HG03442 (cell line): ENCODE results near the gene SNTG2.
"Not testable (repeated sequence)": the region's sequence is repeated elsewhere in the genome, so short reads cannot be mapped to it uniquely, and the experiment has no call there.

ENCODE experiments used
- ATAC-seq: cut with Tn5 transposase; IDR thresholded peaks from one replicate; pipeline ENCODE4 v1.9.1; 2021; ENCODE audit warnings: mild to moderate bottlenecking, moderate library complexity; ENCODE audit not compliant: unreplicated experiment

SNTG2 gene

GRCh38 chr2:1088192-1088860, 137.7 kb downstream of the SNTG2 start:
- no peak for ATAC-seq

DNA sequence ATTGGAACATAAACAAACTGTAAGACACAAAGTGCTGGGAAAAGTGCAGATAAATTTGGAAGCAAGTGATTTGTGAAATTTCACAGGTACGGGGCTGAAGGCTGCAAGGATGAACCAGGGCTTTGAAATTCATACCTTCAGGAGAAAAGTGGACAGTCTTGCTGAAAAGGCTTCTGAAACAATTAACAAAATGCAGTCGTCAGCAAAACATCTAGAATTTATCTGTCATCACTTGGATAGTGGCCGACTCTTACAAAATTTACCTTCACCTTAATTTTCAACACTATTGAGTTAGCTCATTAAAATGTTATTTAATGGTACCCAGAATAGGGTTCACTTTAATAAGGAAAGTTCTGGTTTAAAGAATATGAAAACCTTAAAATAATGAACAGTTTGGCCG, 138.3 kb downstream of the SNTG2 start:
- no peak for ATAC-seq

- no peak for ATAC-seq
Measured at GRCh38 chr2:1091895-1092585, 141.4 kb downstream of the SNTG2 start.

GRCh38 chr2:1093668-1094067, 143.0 kb downstream of the SNTG2 start:
- not testable (repeated sequence) for ATAC-seq

DNA sequence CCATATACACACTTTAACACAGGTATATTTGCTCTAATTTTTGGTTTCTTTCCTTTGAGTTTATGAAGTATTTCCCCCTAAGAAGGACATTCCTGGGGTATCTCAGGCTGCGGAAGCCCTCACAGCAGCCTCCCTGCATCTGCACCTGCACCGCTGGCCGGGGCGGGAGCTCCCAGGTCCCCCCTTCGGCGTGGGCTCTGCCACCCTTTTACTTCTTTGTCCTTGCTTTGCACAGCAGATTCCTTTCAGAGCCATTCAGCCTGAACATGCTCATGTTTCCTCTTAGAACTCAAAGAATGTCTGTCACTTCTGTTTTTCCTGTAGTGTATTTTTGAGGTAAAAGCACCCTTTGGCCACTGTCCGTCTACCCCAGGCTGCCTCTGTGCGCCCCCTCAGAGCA, 146.5 kb downstream of the SNTG2 start:
- ATAC-seq, result no peak

- ATAC-seq, result no peak
Measured at GRCh38 chr2:1099418-1099817, 148.8 kb downstream of the SNTG2 start.

DNA sequence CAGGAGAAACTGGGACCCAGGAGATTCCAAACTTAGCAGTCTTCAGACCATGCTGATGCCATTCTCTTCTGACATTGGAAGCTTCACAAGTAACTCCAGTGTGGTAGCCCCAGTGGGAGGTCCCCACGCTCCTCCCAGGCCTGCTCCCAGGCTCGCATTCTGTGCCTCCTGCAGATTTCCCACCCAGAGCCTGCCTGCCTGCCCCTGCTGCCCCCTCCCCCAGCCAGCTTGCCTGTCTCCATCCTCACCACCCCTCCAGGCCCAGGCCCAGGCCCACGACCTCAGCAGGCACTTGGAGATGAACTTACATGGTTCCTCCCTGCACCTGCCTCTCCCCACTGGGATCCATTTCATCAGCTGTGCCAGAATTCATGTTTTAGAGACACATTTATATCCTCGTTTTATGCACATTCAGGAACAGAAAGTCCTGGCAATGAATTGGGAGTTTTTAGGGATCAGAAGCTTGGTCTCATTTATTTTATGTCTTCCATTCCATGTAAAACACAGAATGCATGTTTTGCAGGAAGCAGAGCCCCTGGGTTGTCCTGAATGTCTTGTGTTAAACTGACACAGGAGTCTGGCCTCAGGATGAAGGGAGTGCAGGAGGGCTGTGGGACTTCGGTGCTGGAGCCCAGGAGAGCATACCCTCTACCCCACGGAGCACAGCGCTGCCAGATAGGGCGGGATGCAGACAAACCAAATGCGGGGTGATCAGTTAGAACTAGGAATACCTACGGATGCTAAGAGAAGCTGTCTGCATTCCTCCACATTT, 150.5 kb downstream of the SNTG2 start:
- no peak for ATAC-seq

- no peak for ATAC-seq
Measured at GRCh38 chr2:1101982-1102590, 151.4 kb downstream of the SNTG2 start.

- ATAC-seq, result no peak
Measured at GRCh38 chr2:1104364-1104763, 153.7 kb downstream of the SNTG2 start.

DNA sequence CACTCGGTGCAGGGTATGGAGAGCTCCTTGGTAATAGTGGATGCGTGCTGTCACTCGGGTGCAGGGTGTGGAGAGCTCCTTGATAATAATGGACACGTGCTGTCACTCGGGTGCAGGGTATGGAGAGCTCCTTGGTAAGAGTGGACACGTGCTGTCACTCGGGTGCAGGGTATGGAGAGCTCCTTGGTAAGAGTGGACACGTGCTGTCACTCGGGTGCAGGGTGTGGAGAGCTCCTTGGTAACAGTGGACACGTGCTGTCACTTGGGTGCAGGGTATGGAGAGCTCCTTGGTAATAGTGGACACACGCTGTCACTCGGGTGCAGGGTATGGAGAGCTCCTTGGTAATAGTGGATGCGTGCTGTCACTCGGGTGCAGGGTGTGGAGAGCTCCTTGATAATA, 155.7 kb downstream of the SNTG2 start:
- ATAC-seq, result not testable (repeated sequence)

DNA sequence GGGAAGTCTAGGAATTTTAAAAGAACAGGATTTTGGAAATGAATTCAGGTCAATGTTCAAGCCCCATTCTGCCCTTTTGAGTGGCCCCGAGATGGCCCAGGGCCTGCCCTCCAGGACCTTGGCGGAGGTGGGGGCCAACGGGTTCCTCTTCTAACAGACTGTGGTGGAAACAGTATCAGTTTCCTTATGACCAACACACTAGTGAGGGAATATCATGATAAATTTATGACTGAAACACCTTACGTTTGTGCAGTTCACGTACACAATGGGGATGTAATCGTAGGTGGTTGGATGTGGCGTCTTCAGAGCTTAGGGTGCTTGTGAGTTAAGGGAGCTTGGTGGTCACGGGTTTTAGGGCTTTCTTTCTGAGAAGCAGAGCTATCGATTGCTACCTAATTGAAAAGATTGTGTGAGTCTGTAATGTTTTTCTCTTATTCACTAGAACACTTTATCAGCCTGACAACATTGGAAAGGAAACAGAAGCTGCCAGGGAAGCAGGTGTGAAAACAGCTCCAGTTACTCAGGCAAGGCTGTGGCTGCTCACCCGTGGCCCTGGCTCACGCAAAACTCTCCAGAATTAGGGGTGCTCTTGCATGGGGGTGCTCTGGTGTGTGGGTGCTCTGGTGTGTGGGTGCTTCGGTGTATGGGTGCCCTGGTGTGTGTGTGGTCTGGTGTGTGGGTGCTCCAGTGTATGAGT, 165.3 kb downstream of the SNTG2 start:
- no peak for ATAC-seq

DNA sequence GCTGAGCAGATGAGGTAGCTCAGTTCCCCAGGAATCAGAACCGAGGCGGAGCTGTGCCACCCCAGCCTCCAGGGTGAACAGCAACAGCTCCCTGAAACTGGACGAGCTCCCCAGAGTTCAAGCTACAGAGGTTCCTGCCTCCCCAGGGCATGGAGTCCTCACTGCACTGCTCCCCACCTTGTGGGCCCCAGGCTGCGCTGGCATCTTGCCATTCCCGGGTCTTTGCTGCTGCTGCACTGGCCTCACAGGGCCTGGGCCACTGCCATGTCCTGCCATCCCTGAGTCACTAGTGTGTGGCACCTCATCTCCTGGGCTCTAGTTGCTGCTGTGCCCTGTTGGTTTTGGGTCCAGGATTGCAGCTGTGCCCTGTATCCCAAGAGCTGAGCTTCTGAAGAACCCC, 166.9 kb downstream of the SNTG2 start:
- ATAC-seq, result no peak

GRCh38 chr2:1125217-1125616, 174.6 kb downstream of the SNTG2 start:
- no peak for ATAC-seq

- ATAC-seq, result no peak
Measured at GRCh38 chr2:1125633-1126370, 175.2 kb downstream of the SNTG2 start.

DNA sequence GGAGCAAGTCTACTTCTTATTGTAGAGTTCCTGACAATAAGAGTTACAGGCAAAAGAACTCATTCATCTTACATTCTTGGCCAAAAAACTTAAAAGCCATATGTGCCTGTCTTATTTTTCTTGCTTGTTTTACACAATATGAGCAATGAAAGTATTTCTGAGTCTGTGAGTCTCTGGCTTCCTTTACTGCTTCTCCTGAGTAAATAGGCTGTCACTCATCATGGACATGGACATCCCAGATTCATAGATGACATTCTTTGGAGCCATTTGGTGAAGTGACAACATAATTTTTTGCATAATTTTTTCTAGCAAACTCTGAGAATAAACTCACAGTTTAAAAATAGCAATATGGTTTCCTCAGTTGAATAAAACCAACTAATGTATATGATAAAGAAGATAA, 179.3 kb downstream of the SNTG2 start:
- ATAC-seq, result no peak

DNA sequence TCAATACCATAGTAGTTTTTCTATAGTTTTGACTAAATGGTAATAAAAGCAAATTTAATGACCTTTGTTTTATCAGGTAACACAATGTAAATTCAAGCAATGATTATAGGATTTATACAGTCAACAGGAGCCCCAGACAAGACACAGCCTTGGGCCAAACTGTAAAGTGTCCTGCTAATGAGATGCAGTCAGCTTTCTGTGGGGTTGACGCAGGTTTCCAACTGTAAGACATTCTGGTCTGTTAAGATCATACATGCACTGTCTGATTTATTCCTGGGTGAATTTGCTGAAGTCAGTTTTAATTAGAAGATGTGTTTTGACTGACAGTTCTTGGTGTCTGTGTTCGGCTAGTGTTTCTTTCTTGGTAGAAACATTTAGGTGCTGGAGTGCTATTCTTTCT, 180.3 kb downstream of the SNTG2 start:
- no peak for ATAC-seq

DNA sequence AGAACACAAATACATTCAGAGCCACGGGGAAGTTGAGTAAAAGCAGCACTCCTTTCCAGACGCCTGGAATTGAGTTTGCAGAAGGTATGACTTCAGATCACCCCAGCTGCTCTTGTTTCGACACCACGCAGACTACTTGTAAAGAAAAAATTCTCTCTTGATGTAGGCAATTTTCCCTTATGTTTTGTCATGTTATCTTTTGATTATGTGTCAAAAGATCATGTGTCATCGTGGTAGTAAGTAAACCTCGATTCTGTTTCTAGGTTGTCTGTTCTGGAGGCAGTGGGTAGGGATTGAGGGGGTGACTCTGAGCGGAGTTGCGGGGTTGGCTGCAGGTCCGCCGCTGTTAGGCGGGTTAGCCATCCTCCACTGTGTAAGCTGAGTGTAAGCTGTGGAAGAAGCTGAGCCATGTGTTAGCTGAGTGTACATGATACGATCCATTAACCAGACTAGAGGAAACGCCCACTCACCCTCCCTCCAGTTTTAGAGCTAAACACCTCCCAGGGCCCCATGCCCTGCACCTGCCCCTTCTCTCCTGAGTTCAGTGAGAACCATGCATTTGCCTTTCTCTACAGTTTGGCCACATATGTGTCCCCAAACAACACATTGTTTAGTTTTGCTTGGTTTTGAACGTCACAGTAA, 181.8 kb downstream of the SNTG2 start:
- ATAC-seq, result no peak

DNA sequence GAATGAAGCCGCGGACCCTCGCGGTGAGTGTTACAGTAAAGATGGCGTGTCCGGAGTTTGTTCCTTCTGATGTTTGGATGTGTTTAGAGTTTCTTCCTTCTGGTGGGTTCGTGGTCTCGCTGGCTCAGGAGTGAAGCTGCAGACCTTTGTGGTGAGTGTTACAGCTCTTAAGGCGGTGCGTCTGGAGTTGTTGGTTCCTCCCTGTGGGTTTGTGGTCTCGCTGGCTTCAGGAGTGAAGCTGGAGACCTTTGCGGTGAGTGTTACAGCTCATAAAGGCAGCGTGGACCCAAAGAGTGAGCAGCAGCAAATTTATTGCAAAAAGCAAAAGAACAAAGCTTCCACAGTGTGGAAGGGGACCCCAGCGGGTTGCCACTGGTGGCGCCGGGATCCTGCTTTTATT, 183.2 kb downstream of the SNTG2 start:
- not testable (repeated sequence) for ATAC-seq

- no peak for ATAC-seq
Measured at GRCh38 chr2:1134629-1135028, 184.0 kb downstream of the SNTG2 start.

DNA sequence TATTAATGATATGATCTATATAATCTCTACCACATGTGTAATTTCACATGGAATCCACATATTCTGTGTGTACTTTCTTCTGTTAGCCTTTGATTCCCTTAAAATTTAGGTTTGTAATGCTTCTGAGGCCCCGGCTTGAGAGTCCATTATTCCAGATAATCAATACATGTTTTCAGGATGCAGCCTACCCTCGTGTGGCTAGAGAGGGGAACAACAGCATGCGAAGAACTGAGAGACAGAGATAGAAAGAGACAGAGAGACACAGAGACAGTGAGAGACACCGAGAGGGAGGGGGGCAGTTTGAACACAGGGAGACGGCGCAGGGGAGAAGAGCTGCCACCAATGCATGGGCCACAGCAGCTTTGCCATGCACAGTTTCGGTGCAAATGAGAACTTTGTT, 185.4 kb downstream of the SNTG2 start:
- no peak for ATAC-seq
